ENCODE measurements around the gene THSD4.

Gene THSD4

DNA sequence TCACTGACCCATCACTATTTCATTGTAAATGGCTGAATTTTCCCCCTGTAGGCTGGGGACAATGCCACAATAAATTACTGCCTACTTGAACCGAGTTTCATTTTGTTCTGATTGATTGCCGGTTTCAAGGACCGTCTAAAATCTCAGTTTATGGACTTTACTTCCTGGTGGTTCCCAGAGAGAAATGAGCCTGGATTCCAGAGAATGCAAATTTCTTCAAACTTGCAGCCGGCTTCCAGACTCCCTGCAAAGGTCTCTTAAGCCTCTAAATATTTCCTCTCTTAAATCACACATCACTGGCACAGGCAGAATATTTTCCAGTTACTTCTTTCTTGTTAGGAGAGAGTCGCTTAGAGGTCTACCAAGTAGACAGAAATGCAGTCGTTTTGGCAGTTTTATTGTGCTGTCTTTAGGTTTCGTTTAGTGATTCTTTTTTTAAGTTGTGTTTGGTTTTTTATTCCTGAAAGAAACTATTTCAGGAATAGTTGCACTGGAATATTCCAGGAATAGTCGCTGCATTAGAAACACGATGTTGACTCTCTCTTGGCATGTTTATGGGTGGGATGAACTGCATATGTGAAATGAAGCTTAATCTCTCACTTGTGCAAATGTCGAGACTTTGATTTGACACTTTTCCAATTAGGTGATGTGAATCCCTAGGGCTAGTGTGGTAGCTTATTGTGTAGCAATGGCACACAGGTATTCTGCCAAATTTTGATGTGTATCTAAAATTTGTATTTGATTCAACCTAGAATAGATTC lies 411.0 kb downstream of the THSD4 start:
- ChIA-PET CTCF (no interaction called here), POLR2A (no interaction called here)
- TF ChIP-seq, protein P1, sequence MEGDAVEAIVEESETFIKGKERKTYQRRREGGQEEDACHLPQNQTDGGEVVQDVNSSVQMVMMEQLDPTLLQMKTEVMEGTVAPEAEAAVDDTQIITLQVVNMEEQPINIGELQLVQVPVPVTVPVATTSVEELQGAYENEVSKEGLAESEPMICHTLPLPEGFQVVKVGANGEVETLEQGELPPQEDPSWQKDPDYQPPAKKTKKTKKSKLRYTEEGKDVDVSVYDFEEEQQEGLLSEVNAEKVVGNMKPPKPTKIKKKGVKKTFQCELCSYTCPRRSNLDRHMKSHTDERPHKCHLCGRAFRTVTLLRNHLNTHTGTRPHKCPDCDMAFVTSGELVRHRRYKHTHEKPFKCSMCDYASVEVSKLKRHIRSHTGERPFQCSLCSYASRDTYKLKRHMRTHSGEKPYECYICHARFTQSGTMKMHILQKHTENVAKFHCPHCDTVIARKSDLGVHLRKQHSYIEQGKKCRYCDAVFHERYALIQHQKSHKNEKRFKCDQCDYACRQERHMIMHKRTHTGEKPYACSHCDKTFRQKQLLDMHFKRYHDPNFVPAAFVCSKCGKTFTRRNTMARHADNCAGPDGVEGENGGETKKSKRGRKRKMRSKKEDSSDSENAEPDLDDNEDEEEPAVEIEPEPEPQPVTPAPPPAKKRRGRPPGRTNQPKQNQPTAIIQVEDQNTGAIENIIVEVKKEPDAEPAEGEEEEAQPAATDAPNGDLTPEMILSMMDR (IDR thresholded peaks at IDR 0.05; ENCODE audit: control extremely low read depth, extremely low read depth, low read depth, missing control alignments) = no peak
- DNase-seq (ENCODE audit: extremely low spot score) = no peak

DNA sequence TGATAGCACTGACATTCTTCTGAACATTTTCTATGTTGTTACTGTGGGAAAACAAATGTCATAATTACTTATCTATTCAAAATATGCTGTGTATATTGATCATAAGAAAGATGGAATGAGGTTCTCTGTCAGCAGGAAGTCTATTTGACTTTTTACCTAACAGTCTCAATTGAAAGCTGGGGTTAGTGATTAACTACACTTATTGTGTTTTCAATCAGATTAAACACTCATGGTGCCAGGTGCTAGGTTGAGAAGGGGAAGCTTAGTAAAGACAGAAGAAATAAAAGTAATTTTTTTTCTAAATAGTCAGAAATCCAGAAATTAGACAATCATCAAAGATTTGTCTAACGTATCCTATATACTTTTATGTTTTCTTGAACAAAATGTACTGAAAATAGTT lies 414.1 kb downstream of the THSD4 start:
- no peak for DNase-seq (ENCODE audit: extremely low spot score)
- ChIA-PET POLR2A (no interaction called here), CTCF (interaction anchor here (1.8 kb wide), 1 partner anchor 22 kb away, joined by 3 read pairs; no protein-coding TSS in a partner anchor)
- TF ChIP-seq, protein P1 (IDR thresholded peaks at IDR 0.05; ENCODE audit: control extremely low read depth, extremely low read depth, low read depth, missing control alignments) = no peak

DNA sequence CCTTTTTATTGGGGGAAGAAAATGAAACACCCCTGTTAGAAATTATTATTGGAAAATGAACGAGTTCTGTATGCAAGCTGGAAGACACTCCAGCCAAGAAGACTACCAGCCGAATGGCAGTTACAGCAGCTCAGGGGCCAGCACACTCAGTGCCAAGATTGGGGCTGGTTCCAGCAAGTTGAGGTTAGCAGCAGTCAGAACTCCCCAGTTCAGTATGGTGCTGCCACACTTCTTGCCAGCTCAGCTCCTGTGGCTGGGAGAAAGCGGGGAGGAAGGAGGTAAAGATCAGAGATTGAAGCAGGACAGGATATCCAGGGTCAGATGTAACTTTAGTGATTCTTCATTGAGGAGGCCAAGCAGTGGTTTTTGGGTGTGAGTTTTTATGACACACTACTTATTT lies 414.8 kb downstream of the THSD4 start:
- TF ChIP-seq, protein P1 (IDR thresholded peaks at IDR 0.05; ENCODE audit: control extremely low read depth, extremely low read depth, low read depth, missing control alignments) = no peak
- no peak for DNase-seq (ENCODE audit: extremely low spot score)
- POLR2A ChIA-PET = no interaction called here
- CTCF ChIA-PET = interaction anchor here (1.8 kb wide), 1 partner anchor 22 kb away, joined by 3 read pairs; no protein-coding TSS in a partner anchor

DNA sequence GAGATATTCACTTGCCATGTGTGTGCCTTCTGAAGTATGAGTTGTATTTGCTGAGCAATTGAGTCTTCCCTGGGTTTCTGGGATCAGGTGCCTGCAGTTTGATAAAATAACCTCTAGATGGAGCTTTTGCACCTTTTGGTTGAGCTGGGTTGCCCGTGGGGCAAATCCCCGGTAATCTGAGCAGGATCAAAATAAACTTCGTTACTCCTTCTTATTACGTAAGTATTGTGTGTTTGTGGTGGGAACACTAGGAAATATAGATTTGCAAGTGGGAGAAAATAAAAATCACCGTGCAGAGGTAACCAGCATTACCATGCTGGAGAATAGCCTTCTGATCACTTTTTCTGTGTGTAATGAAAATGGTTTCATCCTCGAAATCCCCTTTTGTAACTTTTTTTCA lies 417.7 kb downstream of the THSD4 start:
- TF ChIP-seq, protein P1 (IDR thresholded peaks at IDR 0.05; ENCODE audit: control extremely low read depth, extremely low read depth, low read depth, missing control alignments) = peak; percentile 14
- ChIA-PET POLR2A (no interaction called here), CTCF (interaction anchor here (0.7 kb wide), 1 partner anchor 197 kb away, joined by 3 read pairs; no protein-coding TSS in a partner anchor)
- DNase-seq (ENCODE audit: extremely low spot score) = peak; percentile 17

DNA sequence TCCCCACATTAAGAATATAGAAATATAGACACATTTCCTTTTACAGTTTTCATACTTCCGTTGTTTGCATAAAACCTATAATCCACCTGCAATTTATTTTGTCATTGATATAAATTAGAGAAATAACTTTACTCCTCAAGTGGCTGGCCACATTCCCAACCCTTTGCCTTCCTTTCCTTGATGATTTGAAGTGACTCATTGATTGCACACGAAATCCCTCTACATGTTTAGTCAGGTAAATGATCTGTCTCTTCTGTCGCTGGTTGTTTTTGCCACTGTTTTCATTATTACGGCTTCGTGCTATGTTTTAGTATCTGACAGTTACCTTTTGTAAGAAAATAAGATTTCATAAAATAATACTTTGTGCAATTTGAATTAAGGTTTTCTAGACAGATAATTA lies 422.9 kb downstream of the THSD4 start:
- ChIA-PET POLR2A (no interaction called here), CTCF (interaction anchor here (2.0 kb wide), 1 partner anchor 53 kb away, joined by 4 read pairs; no protein-coding TSS in a partner anchor)
- TF ChIP-seq, protein P1 (IDR thresholded peaks at IDR 0.05; ENCODE audit: control extremely low read depth, extremely low read depth, low read depth, missing control alignments) = no peak
- no peak for DNase-seq (ENCODE audit: extremely low spot score)

DNA sequence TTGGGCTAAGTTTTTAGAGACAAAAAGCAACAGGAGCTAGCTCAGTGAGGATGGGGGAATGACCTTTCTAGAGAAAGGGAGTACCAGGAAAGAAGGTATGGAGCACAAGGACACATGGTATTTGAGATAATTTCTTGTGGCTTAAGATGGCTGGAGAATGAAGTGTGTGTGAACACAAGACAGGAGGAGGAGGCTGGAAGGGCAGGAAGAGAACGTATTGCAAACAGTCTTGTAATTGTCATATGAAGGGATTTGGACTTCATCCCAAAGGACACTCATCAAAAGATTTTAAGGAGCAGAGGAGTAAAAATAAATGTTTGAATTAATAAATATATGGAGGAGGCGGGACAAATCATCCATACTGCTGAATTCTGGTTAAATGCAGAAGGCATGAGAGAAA lies 426.5 kb downstream of the THSD4 start:
- POLR2A ChIA-PET = no interaction called here
- CTCF ChIA-PET = no interaction called here
- TF ChIP-seq, protein P1 (IDR thresholded peaks at IDR 0.05; ENCODE audit: control extremely low read depth, extremely low read depth, low read depth, missing control alignments) = no peak
- no peak for DNase-seq (ENCODE audit: extremely low spot score)

Measured in GM10248 (cell line).